VCaP (cell line): ENCODE measurements around the gene FOXJ3.

ENCODE experiments used
- H3K27ac ChIP-seq: fragments of 450-650 bp; 2 replicates; pipeline ENCODE4 v1.5.1; 2017
- CTCF ChIP-seq: fragments of 450-650 bp; conservative IDR thresholded peaks from 2 replicates; pipeline ENCODE4 v1.5.1; 2017; ENCODE audit warnings: mild to moderate bottlenecking, moderate library complexity

FOXJ3 gene

GRCh38 chr1:42288311-42288985 is 46.6 kb downstream of the FOXJ3 start:
- no peak for TF ChIP-seq CTCF
- H3K27ac ChIP-seq, result no peak overlapping the region

- H3K27ac ChIP-seq, result no peak overlapping the region
- TF ChIP-seq CTCF, result no peak
Observed at GRCh38 chr1:42282867-42283583, 52.0 kb downstream of the FOXJ3 start.

GRCh38 chr1:42282024-42282579 is 52.9 kb downstream of the FOXJ3 start:
- TF ChIP-seq CTCF, result no peak
- H3K27ac ChIP-seq, result no peak overlapping the region

GRCh38 chr1:42280821-42281220 is 54.2 kb downstream of the FOXJ3 start:
- TF ChIP-seq CTCF, result no peak

GRCh38 chr1:42279055-42279454 is 56.0 kb downstream of the FOXJ3 start:
- TF ChIP-seq CTCF, result no peak

More at GRCh38 chr1:42280821-42281220, 54.2 kb downstream of the FOXJ3 start:
- H3K27ac ChIP-seq, result no peak overlapping the region

GRCh38 chr1:42272920-42273319 is 62.1 kb downstream of the FOXJ3 start:
- H3K27ac ChIP-seq, result no peak overlapping the region
- TF ChIP-seq CTCF, result no peak

More at GRCh38 chr1:42279055-42279454, 56.0 kb downstream of the FOXJ3 start:
- H3K27ac ChIP-seq, result no peak overlapping the region

- peak overlapping the region; percentile 75; the same call in 1 of the 2 replicates for H3K27ac ChIP-seq
- no peak for TF ChIP-seq CTCF
Observed at GRCh38 chr1:42267904-42268303, 67.1 kb downstream of the FOXJ3 start.
